ENCODE results near the gene RAB7A. TPM values are rescaled to one million over a fixed set of nuclear protein-coding genes. Genes with fewer than 3 reads are reported as not detected.

The RAB7A gene
- total RNA-seq, 4 donors from 2014 or later = 120 to 154 (median 133) TPM

GRCh38 chr3:128784843-128785242, 58.9 kb downstream of the RAB7A start:
- H3K4me1 ChIP-seq = peaks cover 59% of the 10 kb centered on the region

GRCh38 chr3:128786434-128787020, 60.5 kb downstream of the RAB7A start:
- TF ChIP-seq CTCF (IDR thresholded peaks at IDR 0.05) = no peak
- no peak for TF ChIP-seq POLR2AphosphoS5 (IDR thresholded peaks at IDR 0.05)
- TF ChIP-seq EP300 (IDR thresholded peaks at IDR 0.05) = no peak
- TF ChIP-seq POLR2A (IDR thresholded peaks at IDR 0.05) = no peak
- Histone ChIP-seq H3K36me3 (no peaks in the 10 kb centered on the region), H3K9me3 (no peaks in the 10 kb centered on the region), H3K27ac (no peak overlapping the region), H3K27me3 (no peaks in the 10 kb centered on the region), H3K4me1 (peaks cover 52% of the 10 kb centered on the region), H3K4me3 (no peak overlapping the region)
- WGBS = 37% methylated on average over 3 of the region's 3 CpGs
- DNase-seq (ENCODE audit: low spot score in 2 of 2) = no peak

More at GRCh38 chr3:128784843-128785242, 58.9 kb downstream of the RAB7A start:
- no peaks in the 10 kb centered on the region for H3K36me3 ChIP-seq
- no peaks in the 10 kb centered on the region for H3K9me3 ChIP-seq
- H3K27ac ChIP-seq = no peak overlapping the region
- TF ChIP-seq POLR2AphosphoS5 (IDR thresholded peaks at IDR 0.05) = no peak
- TF ChIP-seq CTCF (IDR thresholded peaks at IDR 0.05) = no peak
- no peak for TF ChIP-seq EP300 (IDR thresholded peaks at IDR 0.05)
- no peak for TF ChIP-seq POLR2A (IDR thresholded peaks at IDR 0.05)
- no peak overlapping the region for H3K4me3 ChIP-seq
- no peak for DNase-seq (ENCODE audit: low spot score in 2 of 2)
- 83% methylated on average over 3 of the region's 3 CpGs for WGBS
- no peaks in the 10 kb centered on the region for H3K27me3 ChIP-seq

- H3K9me3 ChIP-seq = no peaks in the 10 kb centered on the region
- H3K27me3 ChIP-seq = no peaks in the 10 kb centered on the region
- no peaks in the 10 kb centered on the region for H3K36me3 ChIP-seq
- peaks cover 52% of the 10 kb centered on the region for H3K4me1 ChIP-seq
- no peak overlapping the region for H3K27ac ChIP-seq
- WGBS = 77% methylated on average over 12 of the region's 12 CpGs
- TF ChIP-seq CTCF (IDR thresholded peaks at IDR 0.05) = peak; percentile 36 to 42
- TF ChIP-seq POLR2A (IDR thresholded peaks at IDR 0.05) = no peak
- no peak for DNase-seq (ENCODE audit: low spot score in 2 of 2)
- H3K4me3 ChIP-seq = no peak overlapping the region
Measured at GRCh38 chr3:128787256-128788253, 61.6 kb downstream of the RAB7A start.

- TF ChIP-seq POLR2A (IDR thresholded peaks at IDR 0.05) = no peak
- no peak for TF ChIP-seq EP300 (IDR thresholded peaks at IDR 0.05)
Measured at GRCh38 chr3:128788268-128788869, 62.4 kb downstream of the RAB7A start.

GRCh38 chr3:128794067-128794768, 68.2 kb downstream of the RAB7A start:
- peaks cover 34% of the 10 kb centered on the region for H3K36me3 ChIP-seq
- WGBS = 63% methylated on average over 2 of the region's 2 CpGs
- H3K27me3 ChIP-seq = no peaks in the 10 kb centered on the region
- H3K4me3 ChIP-seq = no peak overlapping the region
- H3K27ac ChIP-seq = no peak overlapping the region
- no peaks in the 10 kb centered on the region for H3K9me3 ChIP-seq
- DNase-seq (ENCODE audit: low spot score in 2 of 2) = no peak
- peaks cover 29% of the 10 kb centered on the region for H3K4me1 ChIP-seq
- TF ChIP-seq POLR2A (IDR thresholded peaks at IDR 0.05) (no peak), CTCF (IDR thresholded peaks at IDR 0.05) (no peak), POLR2AphosphoS5 (IDR thresholded peaks at IDR 0.05) (no peak), EP300 (IDR thresholded peaks at IDR 0.05) (no peak)

More at GRCh38 chr3:128788268-128788869, 62.4 kb downstream of the RAB7A start:
- peaks cover 49% of the 10 kb centered on the region for H3K4me1 ChIP-seq
- H3K27me3 ChIP-seq = no peaks in the 10 kb centered on the region
- H3K9me3 ChIP-seq = no peaks in the 10 kb centered on the region
- no peak overlapping the region for H3K27ac ChIP-seq
- WGBS = 88% methylated on average over 5 of the region's 5 CpGs
- no peaks in the 10 kb centered on the region for H3K36me3 ChIP-seq
- DNase-seq (ENCODE audit: low spot score in 2 of 2) = no peak
- H3K4me3 ChIP-seq = no peak overlapping the region
